GM12878 (cell line): ENCODE data around the gene GCA. TPM values are rescaled to one million over a fixed set of nuclear protein-coding genes. Genes with fewer than 3 reads are reported as not detected.

ENCODE experiments used
- ATAC-seq: fragments of 200-7000 bp; cut with Tn5 transposase; 3 replicates; pipeline ENCODE4 v1.9.1; 2020; ENCODE audit warnings: mild to moderate bottlenecking, moderate library complexity
- BruUV-seq: library from RNA; stranded (reverse); fragments of 400-500 nt; replicated peaks from 2 replicates; lab custom pipeline; 2021; lab: Mats Ljungman, UMichigan
- CTCF ChIA-PET: fragments of 300-600 bp; sonication (Branson Sonifier 250); formaldehyde crosslinking; extraction: SDS; loops from one replicate; lab custom pipeline; 2021; ENCODE audit warnings: inconsistent platforms; lab: Yijun Ruan, JAX
- POLR2A ChIA-PET: fragments of 350-600 bp; formaldehyde crosslinking; extraction: SDS; loops from one replicate; lab custom pipeline; 2021; ENCODE audit warnings: inconsistent platforms; lab: Charles Lee
- RAD21 ChIA-PET: fragments of 300-600 bp; sonication (Branson Sonifier 250); formaldehyde crosslinking; loops from one replicate; lab custom pipeline; 2023; ENCODE audit warnings: antibody characterized with exemption; ENCODE audit not compliant: unreplicated experiment; lab: Charles Lee
- SMC1A ChIA-PET: fragments of 300-600 bp; sonication (Branson Sonifier 250); formaldehyde crosslinking; loops from one replicate; lab custom pipeline; 2023; ENCODE audit not compliant: unreplicated experiment, uncharacterized antibody; lab: Charles Lee
- DNase-seq: peaks from one replicate; pipeline ENCODE4 v3.0.0-alpha.2; 2011; ENCODE audit warnings: low read depth, low spot score
- FAIRE-seq: peaks from 3 replicates; lab custom pipeline; 2011; peaks lifted over from hg19 to GRCh38; lab: Jason Lieb, UNC
- H2AFZ ChIP-seq: 2 replicates; pipeline ENCODE4 v1.6.0; 2011; ENCODE audit warnings: low read depth, low read length, control low read depth; ENCODE audit not compliant: control insufficient read depth
- H3K27ac ChIP-seq: 2 replicates; pipeline ENCODE4 v1.5.1; 2011; ENCODE audit warnings: control low read depth; ENCODE audit not compliant: control insufficient read depth, insufficient read depth
- H3K27me3 ChIP-seq, 2 experiments: replicated peaks in 1 of 2; 2 replicates each; pipeline versions ENCODE4 v1.6.0 to v1.6.1; 2011; ENCODE audit warnings: low read length in 1 of 2; ENCODE audit not compliant: control insufficient read depth in 2 of 2, insufficient read depth in 2 of 2
- H3K36me3 ChIP-seq, 2 experiments: 2 replicates each; pipeline ENCODE4 v1.5.1; 2011; ENCODE audit warnings: low read length in 1 of 2; ENCODE audit not compliant: control insufficient read depth in 2 of 2, insufficient read depth in 2 of 2
- H3K4me1 ChIP-seq: 2 replicates; pipeline ENCODE4 v1.6.1; 2011; ENCODE audit warnings: mild to moderate bottlenecking, low read length, moderate library complexity, mixed read lengths; ENCODE audit not compliant: control insufficient read depth, insufficient read depth
- H3K4me2 ChIP-seq: 2 replicates; pipeline ENCODE4 v1.6.0; 2011; ENCODE audit warnings: control low read depth; ENCODE audit not compliant: control insufficient read depth, insufficient read depth
- H3K4me3 ChIP-seq: fragments of 200-600 bp; sonication (generic); 2 replicates; pipeline ENCODE4 v1.5.1; 2016
- H3K79me2 ChIP-seq: 2 replicates; pipeline ENCODE4 v1.6.0; 2011; ENCODE audit warnings: low read length; ENCODE audit not compliant: control insufficient read depth, insufficient read depth
- H3K9ac ChIP-seq: 2 replicates; pipeline ENCODE4 v1.8.0; 2011; ENCODE audit warnings: low read length, control low read depth, mixed read lengths; ENCODE audit not compliant: control insufficient read depth, insufficient read depth
- H3K9me3 ChIP-seq: replicated peaks from 3 replicates; pipeline ENCODE4 v1.5.1; 2011; ENCODE audit warnings: mild to moderate bottlenecking, low read length; ENCODE audit not compliant: control insufficient read depth, insufficient read depth
- H4K20me1 ChIP-seq: 2 replicates; pipeline ENCODE4 v1.6.0; 2011; ENCODE audit not compliant: control insufficient read depth, insufficient read depth
- BHLHE40 ChIP-seq, 2 experiments: fragments of 450-650 bp in 1 of 2; IDR thresholded peaks; 2 replicates each; pipeline ENCODE4 v1.6.1; 2011 to 2017; ENCODE audit warnings: low read depth in 2 of 2, borderline replicate concordance in 1 of 2, improper control_type of control experiment in 1 of 2, low read length in 1 of 2, mild to moderate bottlenecking in 1 of 2
- CBX5 ChIP-seq: sonication (generic); IDR thresholded peaks from 2 replicates; pipeline ENCODE4 v1.6.1; 2016; ENCODE audit warnings: low read depth, moderate library complexity, mild to moderate bottlenecking, inconsistent platforms
- CEBPB ChIP-seq, 2 experiments: fragments of 150-350 bp in 1 of 2; IDR thresholded peaks; 2 replicates each; pipeline ENCODE4 v1.6.1; 2012 to 2014; ENCODE audit warnings: low read depth in 2 of 2, low read length in 2 of 2, borderline replicate concordance in 1 of 2, inconsistent platforms in 1 of 2
- GATAD2B ChIP-seq: fragments of 450-650 bp; conservative IDR thresholded peaks from 2 replicates; pipeline ENCODE4 v1.6.1; 2017; ENCODE audit warnings: low read depth, mild to moderate bottlenecking, moderate library complexity
- HDGF ChIP-seq: fragments of 450-650 bp; IDR thresholded peaks from 2 replicates; pipeline ENCODE4 v1.6.1; 2016; ENCODE audit warnings: antibody characterized with exemption
- IKZF2 ChIP-seq, 2 experiments: fragments of 450-650 bp; IDR thresholded peaks; 2 replicates each; pipeline ENCODE4 v1.6.1; 2017; ENCODE audit warnings: mild to moderate bottlenecking in 2 of 2, moderate library complexity in 2 of 2
- KAT2A ChIP-seq: conservative IDR thresholded peaks from 2 replicates; pipeline ENCODE4 v1.6.1; 2011; ENCODE audit warnings: low read depth, low read length; ENCODE audit not compliant: control insufficient read depth
- MYC ChIP-seq: IDR thresholded peaks from 2 replicates; pipeline ENCODE4 v1.6.1; 2011; ENCODE audit warnings: mild to moderate bottlenecking, low read length, moderate library complexity, inconsistent platforms; ENCODE audit not compliant: insufficient read depth, insufficient replicate concordance, insufficient read length, severe bottlenecking
- NR2C1 ChIP-seq: fragments of 450-650 bp; IDR thresholded peaks from 2 replicates; pipeline ENCODE4 v1.6.1; 2017; ENCODE audit warnings: antibody characterized with exemption, mild to moderate bottlenecking, moderate library complexity
- POLR2A ChIP-seq: IDR thresholded peaks from 2 replicates; pipeline ENCODE4 v1.6.1; 2011; ENCODE audit warnings: low read depth, mild to moderate bottlenecking, low read length
- RAD51 ChIP-seq: fragments of 450-650 bp; IDR thresholded peaks from 2 replicates; pipeline ENCODE4 v1.6.1; 2016; ENCODE audit warnings: moderate library complexity, mild to moderate bottlenecking, inconsistent platforms
- RFX5 ChIP-seq: IDR thresholded peaks from 2 replicates; pipeline ENCODE4 v1.6.1; 2011; ENCODE audit warnings: low read depth, low read length, improper control_type of control experiment
- WRNIP1 ChIP-seq: IDR thresholded peaks from 2 replicates; pipeline ENCODE4 v1.6.1; 2011; ENCODE audit warnings: low read depth, low read length, improper control_type of control experiment, borderline replicate concordance
- ZSCAN29 ChIP-seq: fragments of 450-650 bp; IDR thresholded peaks from 2 replicates; pipeline ENCODE4 v1.6.1; 2017; ENCODE audit warnings: mild to moderate bottlenecking, moderate library complexity
- WGBS: methylation state at CpG from one replicate; pipeline ENCODE4 v1.1.6; 2016; ENCODE audit warnings: low lambda C conversion rate; ENCODE audit not compliant: insufficient replicate concordance, insufficient coverage; ENCODE audit errors: missing lambda C conversion rate; 5-methylcytosine and 5-hydroxymethylcytosine counted together
- in situ Hi-C: fragments of 300-500 bp; cut with MboI; formaldehyde crosslinking; loops from 9 replicates; pipeline ENCODE4 v1.14.3; 2018; ENCODE audit warnings: mixed read lengths
- intact Hi-C: fragments of 100-400 bp; cut with micrococcal nuclease; formaldehyde crosslinking; loops from one replicate; pipeline ENCODE4 v1.14.2; 2022; ENCODE audit not compliant: unreplicated experiment
- polyA plus RNA-seq, 11 experiments: library from polyadenylated mRNA; depleted of rRNA in 4 of 11; unstranded in 6 of 11; stranded (reverse) in 5 of 11; fragments of >200 nt; fragmentation: Nextera tagmentation in 4 of 11; fragmentation: Illumina TruSeq in 1 of 11; extraction: Ambion mirVana in 4 of 11; extraction: Trizol in 1 of 11; gene quantifications; 1 replicate in 1 of 11; 2 replicates in 10 of 11; pipeline versions ENCODE4 v1.2.1 to v1.2.3, GENCODE V29; 2011 to 2016; ENCODE audit warnings: inconsistent platforms in 2 of 11, missing spikeins in 2 of 11, low read depth in 1 of 11
- total RNA-seq, 4 experiments: library from RNA; depleted of rRNA in 3 of 4; stranded (reverse); fragments of >200 nt in 3 of 4; fragmentation: Illumina TruSeq in 1 of 4; extraction: Trizol in 1 of 4; gene quantifications; 2 replicates each; pipeline versions ENCODE4 v1.2.1 to v1.2.3, GENCODE V29; 2013 to 2021
- TF ChIP-seq, protein P1 (sequence below): fragments of 450-650 bp; IDR thresholded peaks from 2 replicates; pipeline ENCODE4 v1.6.1; 2016; ENCODE audit warnings: mild to moderate bottlenecking, moderate library complexity, borderline replicate concordance
- TF ChIP-seq, protein P2 (sequence below): fragments of 450-650 bp; IDR thresholded peaks from 2 replicates; pipeline ENCODE4 v1.6.1; 2016; ENCODE audit warnings: mild to moderate bottlenecking

Gene GCA
- total and polyA plus RNA-seq, 10 of the 15 experiments (the other 5 are each of a cell fraction or from before 2014, with no cell fraction given): 20.6 to 81.9 (median 32.0) TPM

DNA sequence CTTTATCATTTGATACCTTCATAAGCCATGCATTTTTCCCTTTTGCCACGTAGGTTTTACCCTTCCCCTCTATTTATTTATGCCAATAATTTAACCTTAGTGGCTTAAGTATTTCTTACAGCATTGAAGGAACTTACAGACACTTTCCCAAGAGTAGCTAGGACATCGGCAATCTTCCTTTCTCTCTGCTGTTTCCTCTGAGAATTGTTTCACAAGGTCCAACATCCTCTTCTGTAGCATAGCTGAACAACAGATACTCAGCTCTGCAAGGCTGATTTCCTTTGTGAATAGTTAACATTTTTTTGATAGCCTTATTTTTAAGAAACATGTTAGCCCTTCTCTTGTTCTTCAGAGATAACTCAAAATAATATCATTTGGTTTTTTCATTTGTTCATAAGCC, 1.1 kb upstream of the GCA start:
- SMC1A ChIA-PET: interaction anchor here (0.7 to 2.7 kb wide), 7 partner anchors 8 to 121 kb away, joined by 3 to 15 read pairs (median 5); partner anchors contain the start of gene IFIH1
- RAD21 ChIA-PET: interaction anchor here (1.0 to 2.1 kb wide), 5 partner anchors 8 to 39 kb away, joined by 3 to 5 read pairs (median 4); no protein-coding TSS in a partner anchor
- POLR2A ChIA-PET: interaction anchor here (1.9 kb wide), 1 partner anchor 27 kb away, joined by 5 read pairs; no protein-coding TSS in a partner anchor
- intact Hi-C loops (loop anchor here (2.0 kb wide), 1 partner anchor 24 kb away; the partner anchor contains the start of gene IFIH1), in situ Hi-C loops (no loop called here)
- H3K79me2 ChIP-seq: peaks cover 10% of the 10 kb centered on the region
- H3K9me3 ChIP-seq: no peaks in the 10 kb centered on the region
- no peak overlapping the region for H3K27ac ChIP-seq
- WGBS: 97% methylated on average over 2 of the region's 2 CpGs
- DNase-seq (no peak), ATAC-seq (no peak), FAIRE-seq (no peak)
- H3K4me3 ChIP-seq: no peak overlapping the region
- no peaks in the 10 kb centered on the region for H3K27me3 ChIP-seq
- no peak overlapping the region for H3K4me2 ChIP-seq
- H3K4me1 ChIP-seq: no peaks in the 10 kb centered on the region
- TF ChIP-seq CEBPB (IDR thresholded peaks at IDR 0.05; ENCODE audit: borderline replicate concordance in 1 of 2, low read depth in 2 of 2, low read length in 2 of 2) (no peak), NR2C1 (no peak), BHLHE40 (IDR thresholded peaks at IDR 0.05; ENCODE audit: borderline replicate concordance in 1 of 2, low read depth in 2 of 2, low read length in 1 of 2) (no peak), IKZF2 (IDR thresholded peaks at IDR 0.05) (no peak), KAT2A (no peak), WRNIP1 (no peak), HDGF (no peak), RFX5 (no peak), CBX5 (no peak), RAD51 (no peak), GATAD2B (no peak), ZSCAN29 (no peak), MYC (no peak), POLR2A (no peak)
- TF ChIP-seq, protein P1, sequence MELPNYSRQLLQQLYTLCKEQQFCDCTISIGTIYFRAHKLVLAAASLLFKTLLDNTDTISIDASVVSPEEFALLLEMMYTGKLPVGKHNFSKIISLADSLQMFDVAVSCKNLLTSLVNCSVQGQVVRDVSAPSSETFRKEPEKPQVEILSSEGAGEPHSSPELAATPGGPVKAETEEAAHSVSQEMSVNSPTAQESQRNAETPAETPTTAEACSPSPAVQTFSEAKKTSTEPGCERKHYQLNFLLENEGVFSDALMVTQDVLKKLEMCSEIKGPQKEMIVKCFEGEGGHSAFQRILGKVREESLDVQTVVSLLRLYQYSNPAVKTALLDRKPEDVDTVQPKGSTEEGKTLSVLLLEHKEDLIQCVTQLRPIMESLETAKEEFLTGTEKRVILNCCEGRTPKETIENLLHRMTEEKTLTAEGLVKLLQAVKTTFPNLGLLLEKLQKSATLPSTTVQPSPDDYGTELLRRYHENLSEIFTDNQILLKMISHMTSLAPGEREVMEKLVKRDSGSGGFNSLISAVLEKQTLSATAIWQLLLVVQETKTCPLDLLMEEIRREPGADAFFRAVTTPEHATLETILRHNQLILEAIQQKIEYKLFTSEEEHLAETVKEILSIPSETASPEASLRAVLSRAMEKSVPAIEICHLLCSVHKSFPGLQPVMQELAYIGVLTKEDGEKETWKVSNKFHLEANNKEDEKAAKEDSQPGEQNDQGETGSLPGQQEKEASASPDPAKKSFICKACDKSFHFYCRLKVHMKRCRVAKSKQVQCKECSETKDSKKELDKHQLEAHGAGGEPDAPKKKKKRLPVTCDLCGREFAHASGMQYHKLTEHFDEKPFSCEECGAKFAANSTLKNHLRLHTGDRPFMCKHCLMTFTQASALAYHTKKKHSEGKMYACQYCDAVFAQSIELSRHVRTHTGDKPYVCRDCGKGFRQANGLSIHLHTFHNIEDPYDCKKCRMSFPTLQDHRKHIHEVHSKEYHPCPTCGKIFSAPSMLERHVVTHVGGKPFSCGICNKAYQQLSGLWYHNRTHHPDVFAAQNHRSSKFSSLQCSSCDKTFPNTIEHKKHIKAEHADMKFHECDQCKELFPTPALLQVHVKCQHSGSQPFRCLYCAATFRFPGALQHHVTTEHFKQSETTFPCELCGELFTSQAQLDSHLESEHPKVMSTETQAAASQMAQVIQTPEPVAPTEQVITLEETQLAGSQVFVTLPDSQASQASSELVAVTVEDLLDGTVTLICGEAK: no peak
- TF ChIP-seq, protein P2, sequence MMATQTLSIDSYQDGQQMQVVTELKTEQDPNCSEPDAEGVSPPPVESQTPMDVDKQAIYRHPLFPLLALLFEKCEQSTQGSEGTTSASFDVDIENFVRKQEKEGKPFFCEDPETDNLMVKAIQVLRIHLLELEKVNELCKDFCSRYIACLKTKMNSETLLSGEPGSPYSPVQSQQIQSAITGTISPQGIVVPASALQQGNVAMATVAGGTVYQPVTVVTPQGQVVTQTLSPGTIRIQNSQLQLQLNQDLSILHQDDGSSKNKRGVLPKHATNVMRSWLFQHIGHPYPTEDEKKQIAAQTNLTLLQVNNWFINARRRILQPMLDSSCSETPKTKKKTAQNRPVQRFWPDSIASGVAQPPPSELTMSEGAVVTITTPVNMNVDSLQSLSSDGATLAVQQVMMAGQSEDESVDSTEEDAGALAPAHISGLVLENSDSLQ: no peak
- no peaks in the 10 kb centered on the region for H4K20me1 ChIP-seq
- CTCF ChIA-PET: interaction anchor here (0.5 to 2.6 kb wide), 9 partner anchors 9 to 218 kb away, joined by 3 to 46 read pairs (median 7); partner anchors contain the start of gene IFIH1
- no TSS peak for BruUV-seq
- H3K9ac ChIP-seq: no peak overlapping the region
- no peak overlapping the region for H2AFZ ChIP-seq
- no peaks in the 10 kb centered on the region for H3K36me3 ChIP-seq
